HepG2 (cell line): ENCODE measurements around the gene FGA.

Source experiments
- MAF1 ChIP-seq: sonication (generic); formaldehyde crosslinking; IDR thresholded peaks from 2 replicates; pipeline ENCODE4 v1.5.0; 2020; ENCODE audit warnings: missing genetic modification reagents, borderline replicate concordance
- POLR2A ChIP-seq, 2 experiments: IDR thresholded peaks; 2 replicates each; pipeline ENCODE4 v1.6.1; 2011; ENCODE audit warnings: low read depth in 2 of 2, low read length in 2 of 2, mild to moderate bottlenecking in 1 of 2, moderate library complexity in 1 of 2; ENCODE audit not compliant: insufficient read depth in 1 of 2
- SMC3 ChIP-seq: IDR thresholded peaks from 2 replicates; pipeline ENCODE4 v1.6.1; 2011; ENCODE audit warnings: low read length, improper control_type of control experiment
- SP1 ChIP-seq, 2 experiments: fragments of 450-650 bp in 1 of 2; sonication (generic) in 1 of 2; formaldehyde crosslinking in 1 of 2; IDR thresholded peaks; 2 replicates each; pipeline versions ENCODE4 v1.4.0 to v1.6.1; 2016 to 2020; ENCODE audit warnings: missing genetic modification reagents in 1 of 2
- TBP ChIP-seq: sonication (generic); formaldehyde crosslinking; IDR thresholded peaks from 2 replicates; pipeline ENCODE4 v1.5.0; 2020; ENCODE audit warnings: missing genetic modification reagents
- ZNF136 ChIP-seq: sonication (generic); formaldehyde crosslinking; IDR thresholded peaks from 2 replicates; pipeline ENCODE4 v1.8.1; 2022; ENCODE audit warnings: low read depth, mild to moderate bottlenecking, moderate library complexity, missing genetic modification reagents
- ZNF24 ChIP-seq: fragments of 450-650 bp; IDR thresholded peaks from 2 replicates; pipeline ENCODE4 v1.6.1; 2017; ENCODE audit warnings: antibody characterized with exemption, mild to moderate bottlenecking
- TF ChIP-seq, protein P1 (sequence below): IDR thresholded peaks from 2 replicates; pipeline ENCODE4 v1.6.1; 2016; ENCODE audit warnings: low read depth, missing genetic modification reagents, missing compliant biosample characterization
- TF ChIP-seq, protein P2 (sequence below): sonication (generic); formaldehyde crosslinking; IDR thresholded peaks from 2 replicates; pipeline ENCODE4 v1.4.0; 2020; ENCODE audit warnings: missing genetic modification reagents
- TF ChIP-seq, protein P3 (sequence below), 2 experiments: IDR thresholded peaks; 2 replicates each; pipeline ENCODE4 v1.6.1; 2011 to 2012; ENCODE audit warnings: low read length in 2 of 2, borderline replicate concordance in 1 of 2, low read depth in 1 of 2, mild to moderate bottlenecking in 1 of 2, moderate library complexity in 1 of 2
- TF ChIP-seq, protein P4 (sequence below): sonication (generic); formaldehyde crosslinking; IDR thresholded peaks from 2 replicates; pipeline ENCODE4 v1.5.0; 2020; ENCODE audit warnings: mild to moderate bottlenecking, missing genetic modification reagents, moderate library complexity
- TF ChIP-seq, protein P5 (sequence below): sonication (generic); formaldehyde crosslinking; IDR thresholded peaks from 2 replicates; pipeline ENCODE4 v1.4.0; 2020; ENCODE audit warnings: missing genetic modification reagents

DNA sequence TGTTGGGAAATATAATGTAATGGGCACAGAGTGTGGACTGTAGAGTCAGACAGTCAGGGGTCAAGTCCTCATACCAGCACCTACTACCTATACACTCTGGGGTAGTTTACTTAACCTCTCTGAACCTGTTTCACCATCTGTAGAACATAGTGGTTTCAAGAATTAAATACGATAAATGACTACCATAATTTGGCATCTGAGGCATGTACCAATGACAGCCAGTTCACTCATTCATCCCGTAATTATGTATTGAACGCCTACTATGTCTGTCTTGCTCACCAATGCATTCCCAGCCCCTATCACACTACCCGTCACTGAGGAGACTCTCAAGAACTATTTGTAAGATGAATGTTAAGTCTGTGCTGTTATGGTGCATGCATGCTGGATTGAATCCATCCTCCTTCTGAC, 29.7 kb downstream of the FGA start:
- TF ChIP-seq ZNF24 (no peak), SMC3 (no peak), POLR2A (IDR thresholded peaks at IDR 0.05; ENCODE audit: insufficient read depth in 1 of 2, low read depth in 2 of 2, low read length in 2 of 2) (no peak), MAF1 (CRISPR knock-in tag) (no peak), SP1 (IDR thresholded peaks at IDR 0.05) (no peak), SP1 (CRISPR knock-in tag; IDR thresholded peaks at IDR 0.05) (no peak), TBP (CRISPR knock-in tag) (no peak), ZNF136 (CRISPR knock-in tag) (no peak)
- TF ChIP-seq, protein P1, sequence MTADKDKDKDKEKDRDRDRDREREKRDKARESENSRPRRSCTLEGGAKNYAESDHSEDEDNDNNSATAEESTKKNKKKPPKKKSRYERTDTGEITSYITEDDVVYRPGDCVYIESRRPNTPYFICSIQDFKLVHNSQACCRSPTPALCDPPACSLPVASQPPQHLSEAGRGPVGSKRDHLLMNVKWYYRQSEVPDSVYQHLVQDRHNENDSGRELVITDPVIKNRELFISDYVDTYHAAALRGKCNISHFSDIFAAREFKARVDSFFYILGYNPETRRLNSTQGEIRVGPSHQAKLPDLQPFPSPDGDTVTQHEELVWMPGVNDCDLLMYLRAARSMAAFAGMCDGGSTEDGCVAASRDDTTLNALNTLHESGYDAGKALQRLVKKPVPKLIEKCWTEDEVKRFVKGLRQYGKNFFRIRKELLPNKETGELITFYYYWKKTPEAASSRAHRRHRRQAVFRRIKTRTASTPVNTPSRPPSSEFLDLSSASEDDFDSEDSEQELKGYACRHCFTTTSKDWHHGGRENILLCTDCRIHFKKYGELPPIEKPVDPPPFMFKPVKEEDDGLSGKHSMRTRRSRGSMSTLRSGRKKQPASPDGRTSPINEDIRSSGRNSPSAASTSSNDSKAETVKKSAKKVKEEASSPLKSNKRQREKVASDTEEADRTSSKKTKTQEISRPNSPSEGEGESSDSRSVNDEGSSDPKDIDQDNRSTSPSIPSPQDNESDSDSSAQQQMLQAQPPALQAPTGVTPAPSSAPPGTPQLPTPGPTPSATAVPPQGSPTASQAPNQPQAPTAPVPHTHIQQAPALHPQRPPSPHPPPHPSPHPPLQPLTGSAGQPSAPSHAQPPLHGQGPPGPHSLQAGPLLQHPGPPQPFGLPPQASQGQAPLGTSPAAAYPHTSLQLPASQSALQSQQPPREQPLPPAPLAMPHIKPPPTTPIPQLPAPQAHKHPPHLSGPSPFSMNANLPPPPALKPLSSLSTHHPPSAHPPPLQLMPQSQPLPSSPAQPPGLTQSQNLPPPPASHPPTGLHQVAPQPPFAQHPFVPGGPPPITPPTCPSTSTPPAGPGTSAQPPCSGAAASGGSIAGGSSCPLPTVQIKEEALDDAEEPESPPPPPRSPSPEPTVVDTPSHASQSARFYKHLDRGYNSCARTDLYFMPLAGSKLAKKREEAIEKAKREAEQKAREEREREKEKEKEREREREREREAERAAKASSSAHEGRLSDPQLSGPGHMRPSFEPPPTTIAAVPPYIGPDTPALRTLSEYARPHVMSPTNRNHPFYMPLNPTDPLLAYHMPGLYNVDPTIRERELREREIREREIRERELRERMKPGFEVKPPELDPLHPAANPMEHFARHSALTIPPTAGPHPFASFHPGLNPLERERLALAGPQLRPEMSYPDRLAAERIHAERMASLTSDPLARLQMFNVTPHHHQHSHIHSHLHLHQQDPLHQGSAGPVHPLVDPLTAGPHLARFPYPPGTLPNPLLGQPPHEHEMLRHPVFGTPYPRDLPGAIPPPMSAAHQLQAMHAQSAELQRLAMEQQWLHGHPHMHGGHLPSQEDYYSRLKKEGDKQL: peak; percentile 71; the same call in 1 of the 2 replicates
- TF ChIP-seq, protein P2, sequence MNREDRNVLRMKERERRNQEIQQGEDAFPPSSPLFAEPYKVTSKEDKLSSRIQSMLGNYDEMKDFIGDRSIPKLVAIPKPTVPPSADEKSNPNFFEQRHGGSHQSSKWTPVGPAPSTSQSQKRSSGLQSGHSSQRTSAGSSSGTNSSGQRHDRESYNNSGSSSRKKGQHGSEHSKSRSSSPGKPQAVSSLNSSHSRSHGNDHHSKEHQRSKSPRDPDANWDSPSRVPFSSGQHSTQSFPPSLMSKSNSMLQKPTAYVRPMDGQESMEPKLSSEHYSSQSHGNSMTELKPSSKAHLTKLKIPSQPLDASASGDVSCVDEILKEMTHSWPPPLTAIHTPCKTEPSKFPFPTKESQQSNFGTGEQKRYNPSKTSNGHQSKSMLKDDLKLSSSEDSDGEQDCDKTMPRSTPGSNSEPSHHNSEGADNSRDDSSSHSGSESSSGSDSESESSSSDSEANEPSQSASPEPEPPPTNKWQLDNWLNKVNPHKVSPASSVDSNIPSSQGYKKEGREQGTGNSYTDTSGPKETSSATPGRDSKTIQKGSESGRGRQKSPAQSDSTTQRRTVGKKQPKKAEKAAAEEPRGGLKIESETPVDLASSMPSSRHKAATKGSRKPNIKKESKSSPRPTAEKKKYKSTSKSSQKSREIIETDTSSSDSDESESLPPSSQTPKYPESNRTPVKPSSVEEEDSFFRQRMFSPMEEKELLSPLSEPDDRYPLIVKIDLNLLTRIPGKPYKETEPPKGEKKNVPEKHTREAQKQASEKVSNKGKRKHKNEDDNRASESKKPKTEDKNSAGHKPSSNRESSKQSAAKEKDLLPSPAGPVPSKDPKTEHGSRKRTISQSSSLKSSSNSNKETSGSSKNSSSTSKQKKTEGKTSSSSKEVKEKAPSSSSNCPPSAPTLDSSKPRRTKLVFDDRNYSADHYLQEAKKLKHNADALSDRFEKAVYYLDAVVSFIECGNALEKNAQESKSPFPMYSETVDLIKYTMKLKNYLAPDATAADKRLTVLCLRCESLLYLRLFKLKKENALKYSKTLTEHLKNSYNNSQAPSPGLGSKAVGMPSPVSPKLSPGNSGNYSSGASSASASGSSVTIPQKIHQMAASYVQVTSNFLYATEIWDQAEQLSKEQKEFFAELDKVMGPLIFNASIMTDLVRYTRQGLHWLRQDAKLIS (CRISPR knock-in tag): no peak
- TF ChIP-seq, protein P3, sequence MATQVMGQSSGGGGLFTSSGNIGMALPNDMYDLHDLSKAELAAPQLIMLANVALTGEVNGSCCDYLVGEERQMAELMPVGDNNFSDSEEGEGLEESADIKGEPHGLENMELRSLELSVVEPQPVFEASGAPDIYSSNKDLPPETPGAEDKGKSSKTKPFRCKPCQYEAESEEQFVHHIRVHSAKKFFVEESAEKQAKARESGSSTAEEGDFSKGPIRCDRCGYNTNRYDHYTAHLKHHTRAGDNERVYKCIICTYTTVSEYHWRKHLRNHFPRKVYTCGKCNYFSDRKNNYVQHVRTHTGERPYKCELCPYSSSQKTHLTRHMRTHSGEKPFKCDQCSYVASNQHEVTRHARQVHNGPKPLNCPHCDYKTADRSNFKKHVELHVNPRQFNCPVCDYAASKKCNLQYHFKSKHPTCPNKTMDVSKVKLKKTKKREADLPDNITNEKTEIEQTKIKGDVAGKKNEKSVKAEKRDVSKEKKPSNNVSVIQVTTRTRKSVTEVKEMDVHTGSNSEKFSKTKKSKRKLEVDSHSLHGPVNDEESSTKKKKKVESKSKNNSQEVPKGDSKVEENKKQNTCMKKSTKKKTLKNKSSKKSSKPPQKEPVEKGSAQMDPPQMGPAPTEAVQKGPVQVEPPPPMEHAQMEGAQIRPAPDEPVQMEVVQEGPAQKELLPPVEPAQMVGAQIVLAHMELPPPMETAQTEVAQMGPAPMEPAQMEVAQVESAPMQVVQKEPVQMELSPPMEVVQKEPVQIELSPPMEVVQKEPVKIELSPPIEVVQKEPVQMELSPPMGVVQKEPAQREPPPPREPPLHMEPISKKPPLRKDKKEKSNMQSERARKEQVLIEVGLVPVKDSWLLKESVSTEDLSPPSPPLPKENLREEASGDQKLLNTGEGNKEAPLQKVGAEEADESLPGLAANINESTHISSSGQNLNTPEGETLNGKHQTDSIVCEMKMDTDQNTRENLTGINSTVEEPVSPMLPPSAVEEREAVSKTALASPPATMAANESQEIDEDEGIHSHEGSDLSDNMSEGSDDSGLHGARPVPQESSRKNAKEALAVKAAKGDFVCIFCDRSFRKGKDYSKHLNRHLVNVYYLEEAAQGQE (IDR thresholded peaks at IDR 0.05; ENCODE audit: borderline replicate concordance in 1 of 2, low read depth in 1 of 2, low read length in 2 of 2): peak in 1 of 2 experiments; percentile 47; a peak in 1 of 4 replicates
- TF ChIP-seq, protein P4, sequence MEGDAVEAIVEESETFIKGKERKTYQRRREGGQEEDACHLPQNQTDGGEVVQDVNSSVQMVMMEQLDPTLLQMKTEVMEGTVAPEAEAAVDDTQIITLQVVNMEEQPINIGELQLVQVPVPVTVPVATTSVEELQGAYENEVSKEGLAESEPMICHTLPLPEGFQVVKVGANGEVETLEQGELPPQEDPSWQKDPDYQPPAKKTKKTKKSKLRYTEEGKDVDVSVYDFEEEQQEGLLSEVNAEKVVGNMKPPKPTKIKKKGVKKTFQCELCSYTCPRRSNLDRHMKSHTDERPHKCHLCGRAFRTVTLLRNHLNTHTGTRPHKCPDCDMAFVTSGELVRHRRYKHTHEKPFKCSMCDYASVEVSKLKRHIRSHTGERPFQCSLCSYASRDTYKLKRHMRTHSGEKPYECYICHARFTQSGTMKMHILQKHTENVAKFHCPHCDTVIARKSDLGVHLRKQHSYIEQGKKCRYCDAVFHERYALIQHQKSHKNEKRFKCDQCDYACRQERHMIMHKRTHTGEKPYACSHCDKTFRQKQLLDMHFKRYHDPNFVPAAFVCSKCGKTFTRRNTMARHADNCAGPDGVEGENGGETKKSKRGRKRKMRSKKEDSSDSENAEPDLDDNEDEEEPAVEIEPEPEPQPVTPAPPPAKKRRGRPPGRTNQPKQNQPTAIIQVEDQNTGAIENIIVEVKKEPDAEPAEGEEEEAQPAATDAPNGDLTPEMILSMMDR (CRISPR knock-in tag): no peak
- TF ChIP-seq, protein P5, sequence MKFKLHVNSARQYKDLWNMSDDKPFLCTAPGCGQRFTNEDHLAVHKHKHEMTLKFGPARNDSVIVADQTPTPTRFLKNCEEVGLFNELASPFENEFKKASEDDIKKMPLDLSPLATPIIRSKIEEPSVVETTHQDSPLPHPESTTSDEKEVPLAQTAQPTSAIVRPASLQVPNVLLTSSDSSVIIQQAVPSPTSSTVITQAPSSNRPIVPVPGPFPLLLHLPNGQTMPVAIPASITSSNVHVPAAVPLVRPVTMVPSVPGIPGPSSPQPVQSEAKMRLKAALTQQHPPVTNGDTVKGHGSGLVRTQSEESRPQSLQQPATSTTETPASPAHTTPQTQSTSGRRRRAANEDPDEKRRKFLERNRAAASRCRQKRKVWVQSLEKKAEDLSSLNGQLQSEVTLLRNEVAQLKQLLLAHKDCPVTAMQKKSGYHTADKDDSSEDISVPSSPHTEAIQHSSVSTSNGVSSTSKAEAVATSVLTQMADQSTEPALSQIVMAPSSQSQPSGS (CRISPR knock-in tag): peak; percentile 26; the same call in 1 of the 2 replicates
